HPDE6-E6E7 (cell line): ENCODE measurements around the gene MLPH.

Source experiments
- DNase-seq: peaks from one replicate; pipeline ENCODE4 v3.0.0; 2011; ENCODE audit warnings: missing footprints; ENCODE audit errors: extremely low spot score

The MLPH gene

DNA sequence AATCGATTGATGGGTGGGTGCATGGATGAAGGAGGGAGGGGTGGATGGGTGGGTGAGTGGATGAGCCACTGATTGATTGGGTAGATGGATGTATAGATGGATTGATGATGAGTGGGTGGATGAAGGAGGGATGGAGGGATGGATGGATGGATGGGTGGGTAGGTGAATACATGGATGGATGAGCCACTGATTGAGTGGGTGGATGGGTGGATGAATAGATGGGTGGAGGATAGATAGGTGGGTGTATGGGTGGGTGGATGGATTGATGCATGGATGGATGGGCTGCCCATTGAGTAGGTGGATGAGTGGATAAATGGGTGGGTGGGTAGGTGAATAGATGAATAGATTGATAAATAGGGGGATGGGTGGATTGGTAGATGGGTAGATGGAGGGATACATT, 30.9 kb downstream of the MLPH start:
- no peak for DNase-seq

GRCh38 chr2:237519506-237520245, 32.6 kb downstream of the MLPH start:
- no peak for DNase-seq

- no peak for DNase-seq
Observed at GRCh38 chr2:237520290-237520689, 33.2 kb downstream of the MLPH start.

DNA sequence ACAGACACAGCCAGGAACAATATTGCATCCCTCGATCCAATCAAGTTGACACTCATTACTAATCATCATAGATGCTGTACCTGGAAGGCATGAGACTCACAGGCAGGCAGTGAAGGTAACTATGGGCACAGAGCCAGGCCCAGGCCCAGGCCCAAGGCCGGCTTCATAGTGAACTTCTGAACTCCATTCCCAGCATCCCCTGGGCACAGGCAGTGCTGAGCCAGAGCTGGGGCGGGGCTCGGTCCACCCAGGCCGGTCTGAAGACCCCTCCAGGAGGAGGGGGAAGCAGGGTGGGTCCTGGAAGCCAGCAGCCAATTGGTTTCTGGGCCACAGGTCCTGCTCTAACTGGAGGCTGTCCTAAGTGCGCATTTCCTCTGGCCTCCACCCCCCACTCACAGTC, 37.6 kb downstream of the MLPH start:
- no peak for DNase-seq

GRCh38 chr2:237525559-237526157, 38.6 kb downstream of the MLPH start:
- DNase-seq = no peak

GRCh38 chr2:237527233-237527632, 40.2 kb downstream of the MLPH start:
- no peak for DNase-seq

DNA sequence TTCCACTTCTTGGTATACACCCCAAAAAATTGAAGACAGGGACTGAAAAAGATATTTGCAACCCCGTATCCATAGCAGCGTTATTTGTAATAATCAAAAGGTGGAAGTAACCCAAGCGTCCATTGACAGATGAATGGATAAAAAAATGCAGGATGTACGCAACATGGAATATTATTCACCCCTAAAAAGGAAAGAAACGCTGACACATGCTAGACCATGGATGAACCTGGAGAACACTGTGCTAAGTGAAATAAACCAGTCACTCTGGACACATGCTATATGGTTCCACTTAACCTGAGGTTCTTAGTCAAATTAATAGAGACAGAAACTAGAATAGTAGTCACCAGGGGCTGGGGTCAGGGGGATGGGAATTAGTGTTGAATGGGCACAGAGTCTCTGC, 40.7 kb downstream of the MLPH start:
- DNase-seq = no peak

- no peak for DNase-seq
Observed at GRCh38 chr2:237529452-237530402, 42.7 kb downstream of the MLPH start.

- DNase-seq = no peak
Observed at GRCh38 chr2:237530472-237531433, 43.7 kb downstream of the MLPH start.

GRCh38 chr2:237532160-237532559, 45.1 kb downstream of the MLPH start:
- DNase-seq = no peak

DNA sequence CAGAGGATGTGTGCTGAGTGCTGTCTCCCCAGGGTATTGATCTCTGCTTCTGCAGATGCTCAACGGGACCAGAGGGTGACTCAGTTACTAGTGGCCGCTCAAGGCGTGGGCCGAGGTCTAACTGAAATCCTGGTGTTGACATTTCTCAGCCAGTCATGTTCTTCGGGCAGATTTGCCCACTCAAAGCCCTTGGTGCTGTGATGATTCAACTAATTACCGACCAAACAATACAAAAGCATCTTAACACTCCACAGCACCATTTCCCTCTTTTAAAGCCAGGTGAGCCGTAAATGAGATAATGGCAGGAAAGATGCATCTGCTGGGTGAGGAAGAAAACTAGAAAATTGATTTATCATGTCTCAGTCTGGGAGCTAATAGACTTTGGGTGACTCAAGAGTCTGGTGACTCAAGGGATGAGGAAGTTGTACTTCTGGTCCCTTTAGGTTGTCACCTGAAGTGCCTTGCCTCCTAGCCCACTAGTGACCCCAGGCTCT, 46.7 kb downstream of the MLPH start:
- peak; percentile 15 for DNase-seq

- DNase-seq = no peak
Observed at GRCh38 chr2:237534380-237534779, 47.3 kb downstream of the MLPH start.

- DNase-seq = no peak
Observed at GRCh38 chr2:237535385-237536082, 48.5 kb downstream of the MLPH start.

GRCh38 chr2:237536083-237536415, 49.0 kb downstream of the MLPH start:
- no peak for DNase-seq

- DNase-seq = no peak
Observed at GRCh38 chr2:237536617-237537016, 49.6 kb downstream of the MLPH start.

DNA sequence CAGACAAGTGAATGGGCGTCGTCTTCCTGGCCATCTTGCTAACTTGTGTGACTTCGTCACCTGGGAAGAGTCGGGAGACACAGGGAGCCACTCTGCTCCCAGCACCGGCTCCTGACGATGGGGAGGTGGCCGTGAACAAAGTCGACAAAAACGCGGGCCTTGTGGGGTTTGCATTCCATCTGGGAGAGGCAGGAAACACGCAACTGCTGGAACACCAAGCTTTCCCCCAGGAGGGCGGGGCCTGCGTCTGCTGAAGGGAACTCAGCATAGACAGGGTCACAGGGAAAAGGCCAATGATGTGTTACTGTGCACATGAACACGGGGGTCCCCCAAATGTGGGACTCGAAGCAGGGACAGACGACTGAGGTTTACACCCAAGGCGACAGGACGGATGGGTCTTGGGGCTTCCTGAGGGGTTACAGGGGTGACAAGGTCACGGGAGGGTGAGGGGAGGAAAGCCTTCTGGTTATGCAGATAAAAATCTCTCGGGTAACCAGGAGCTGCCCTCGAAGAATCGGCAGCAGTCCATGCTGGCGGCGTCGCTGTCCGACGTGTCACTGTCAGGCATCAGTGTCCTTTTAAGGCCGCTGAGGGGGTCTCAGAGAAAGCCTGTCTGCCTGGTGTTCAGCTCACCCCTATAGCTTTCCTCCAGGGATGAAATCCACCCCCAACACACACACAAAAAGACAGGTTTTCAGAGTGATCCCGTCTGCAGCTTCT, 51.1 kb downstream of the MLPH start:
- no peak for DNase-seq

DNA sequence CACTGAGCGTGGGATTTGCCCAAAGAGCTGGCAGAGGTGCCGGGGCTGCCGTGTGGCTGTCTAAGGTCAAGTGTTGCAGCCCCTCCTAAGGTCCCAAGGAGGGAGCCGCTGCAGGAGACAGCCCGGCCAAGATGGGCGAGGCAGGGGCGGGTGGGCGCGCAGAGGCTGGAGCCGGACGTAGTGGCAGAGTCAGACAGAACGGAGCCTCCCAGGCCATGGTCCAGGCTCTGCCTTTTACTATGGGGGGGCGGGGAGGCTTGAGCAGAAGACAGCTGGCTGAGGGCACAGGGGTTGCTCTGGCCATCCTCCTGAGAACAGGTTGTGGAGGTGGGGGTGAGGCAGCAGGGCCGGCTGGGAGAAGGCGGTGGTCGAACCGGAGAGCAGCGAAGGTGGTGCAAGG, 51.9 kb downstream of the MLPH start:
- DNase-seq = no peak

GRCh38 chr2:237539681-237540080, 52.6 kb downstream of the MLPH start:
- no peak for DNase-seq

DNA sequence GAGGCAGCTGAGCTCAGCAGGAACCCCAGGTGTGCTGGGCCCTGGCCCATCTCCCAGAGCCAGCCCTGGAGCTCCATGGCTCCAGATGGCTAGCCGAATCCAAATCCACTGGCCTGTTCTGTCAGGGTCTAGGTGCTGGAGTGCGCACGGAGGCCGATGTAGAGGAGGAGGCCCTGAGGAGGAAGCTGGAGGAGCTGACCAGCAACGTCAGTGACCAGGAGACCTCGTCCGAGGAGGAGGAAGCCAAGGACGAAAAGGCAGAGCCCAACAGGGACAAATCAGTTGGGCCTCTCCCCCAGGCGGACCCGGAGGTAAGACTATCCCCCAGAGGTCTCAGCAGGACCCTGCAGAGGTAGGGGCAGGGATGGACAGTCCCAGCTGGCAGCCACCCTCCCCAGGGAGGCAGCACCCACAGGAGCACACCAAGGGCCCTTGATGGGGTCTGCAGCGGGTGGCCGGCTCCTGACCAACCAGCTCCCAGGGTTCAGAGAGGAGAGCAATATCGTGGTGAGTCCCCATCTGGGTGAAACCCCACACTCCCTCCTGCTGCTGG, 53.2 kb downstream of the MLPH start:
- DNase-seq = no peak

DNA sequence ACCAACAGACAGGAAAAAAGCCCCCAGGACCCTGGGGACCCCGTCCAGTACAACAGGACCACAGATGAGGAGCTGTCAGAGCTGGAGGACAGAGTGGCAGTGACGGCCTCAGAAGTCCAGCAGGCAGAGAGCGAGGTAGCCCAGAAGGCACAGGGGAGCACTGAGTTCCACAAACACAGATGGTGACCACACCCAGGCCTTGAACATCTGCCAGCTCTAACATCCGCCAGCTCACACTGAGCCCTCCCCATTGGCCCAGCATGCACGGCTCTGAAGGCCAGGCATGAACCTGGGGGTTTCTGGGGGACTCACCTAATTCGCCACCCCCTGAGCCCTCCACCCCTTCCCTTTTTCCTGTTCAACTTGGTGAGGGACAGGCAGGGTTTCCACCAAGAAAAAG, 53.8 kb downstream of the MLPH start:
- no peak for DNase-seq
